Fibroblast of pulmonary artery (primary cell): ENCODE measurements around the gene TNN.

ENCODE experiments used
- DNase-seq: peaks from one replicate; pipeline ENCODE4 v3.0.0-alpha.2; 2010; ENCODE audit warnings: low read depth
- H3K4me3 ChIP-seq: replicated peaks from 2 replicates; pipeline ENCODE4 v1.5.1; 2011; ENCODE audit warnings: low read depth, mild to moderate bottlenecking, control low read depth, low read length, moderate library complexity
- TF ChIP-seq, protein P1 (sequence below): IDR thresholded peaks from 2 replicates; pipeline ENCODE4 v1.5.1; 2011; ENCODE audit warnings: mild to moderate bottlenecking, control low read depth, low read length, inconsistent platforms; ENCODE audit errors: missing control alignments

Gene TNN

DNA sequence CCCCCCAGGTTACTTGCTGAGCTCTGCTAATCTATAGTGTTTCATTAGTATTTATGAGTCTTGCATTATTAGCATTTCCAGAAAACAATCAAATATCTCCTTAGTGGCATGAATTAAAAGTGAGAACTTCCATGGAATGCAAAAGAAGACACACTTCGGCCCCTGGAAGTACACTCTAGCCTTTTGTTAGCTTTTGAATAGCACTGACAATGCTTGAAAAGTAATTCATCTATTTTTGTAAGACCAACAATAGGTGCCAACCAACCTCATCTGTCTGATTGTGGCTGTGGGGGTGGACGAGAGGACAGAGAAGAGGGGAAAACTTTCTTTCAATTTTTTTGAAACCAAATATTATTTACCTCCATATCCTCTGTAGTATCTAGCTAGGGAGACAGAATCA lies 97.1 kb downstream of the TNN start:
- TF ChIP-seq, protein P1, sequence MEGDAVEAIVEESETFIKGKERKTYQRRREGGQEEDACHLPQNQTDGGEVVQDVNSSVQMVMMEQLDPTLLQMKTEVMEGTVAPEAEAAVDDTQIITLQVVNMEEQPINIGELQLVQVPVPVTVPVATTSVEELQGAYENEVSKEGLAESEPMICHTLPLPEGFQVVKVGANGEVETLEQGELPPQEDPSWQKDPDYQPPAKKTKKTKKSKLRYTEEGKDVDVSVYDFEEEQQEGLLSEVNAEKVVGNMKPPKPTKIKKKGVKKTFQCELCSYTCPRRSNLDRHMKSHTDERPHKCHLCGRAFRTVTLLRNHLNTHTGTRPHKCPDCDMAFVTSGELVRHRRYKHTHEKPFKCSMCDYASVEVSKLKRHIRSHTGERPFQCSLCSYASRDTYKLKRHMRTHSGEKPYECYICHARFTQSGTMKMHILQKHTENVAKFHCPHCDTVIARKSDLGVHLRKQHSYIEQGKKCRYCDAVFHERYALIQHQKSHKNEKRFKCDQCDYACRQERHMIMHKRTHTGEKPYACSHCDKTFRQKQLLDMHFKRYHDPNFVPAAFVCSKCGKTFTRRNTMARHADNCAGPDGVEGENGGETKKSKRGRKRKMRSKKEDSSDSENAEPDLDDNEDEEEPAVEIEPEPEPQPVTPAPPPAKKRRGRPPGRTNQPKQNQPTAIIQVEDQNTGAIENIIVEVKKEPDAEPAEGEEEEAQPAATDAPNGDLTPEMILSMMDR, result no peak
- H3K4me3 ChIP-seq, result no peak overlapping the region
- DNase-seq, result no peak

DNA sequence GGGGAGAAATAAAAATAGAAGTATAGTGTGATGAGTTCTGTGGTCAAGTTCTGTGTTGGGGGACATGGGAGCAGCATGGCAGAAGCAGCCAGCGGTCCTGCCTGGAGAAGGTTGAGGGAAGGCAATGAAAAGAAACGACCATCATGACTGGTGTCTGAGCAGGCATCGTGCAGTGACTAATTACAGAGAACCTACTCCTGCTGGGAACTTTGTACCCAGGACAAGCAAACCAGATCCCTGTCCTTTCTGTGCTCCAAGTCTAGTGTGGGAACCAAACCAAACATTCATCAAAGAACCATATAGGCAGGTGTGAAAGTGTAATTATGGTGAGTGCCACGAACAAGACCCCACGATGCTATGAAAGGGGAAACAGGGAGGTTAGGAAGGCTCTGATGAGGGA lies 99.1 kb downstream of the TNN start:
- TF ChIP-seq, protein P1, result no peak
- H3K4me3 ChIP-seq, result no peak overlapping the region
- DNase-seq, result no peak

DNA sequence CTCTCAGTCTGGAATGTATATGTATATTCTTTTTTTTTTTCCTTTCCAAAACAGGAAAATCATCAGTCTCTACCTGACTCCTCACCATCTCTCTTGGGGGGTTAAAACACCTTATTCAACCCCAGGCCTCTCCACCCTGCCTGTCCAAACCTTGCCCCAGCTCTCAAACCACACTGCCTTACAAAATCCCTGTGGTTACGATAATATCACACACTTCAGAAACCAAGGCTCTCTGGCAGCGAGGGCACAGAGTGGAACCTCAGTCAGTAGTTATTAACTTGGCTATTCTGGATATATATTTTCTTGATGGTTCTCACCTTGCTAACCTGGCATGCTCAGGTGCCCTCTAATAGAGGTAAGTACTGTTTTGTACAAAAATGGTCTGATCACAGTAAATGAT lies 100.2 kb downstream of the TNN start:
- TF ChIP-seq, protein P1, result no peak
- DNase-seq, result no peak
- H3K4me3 ChIP-seq, result no peak overlapping the region

DNA sequence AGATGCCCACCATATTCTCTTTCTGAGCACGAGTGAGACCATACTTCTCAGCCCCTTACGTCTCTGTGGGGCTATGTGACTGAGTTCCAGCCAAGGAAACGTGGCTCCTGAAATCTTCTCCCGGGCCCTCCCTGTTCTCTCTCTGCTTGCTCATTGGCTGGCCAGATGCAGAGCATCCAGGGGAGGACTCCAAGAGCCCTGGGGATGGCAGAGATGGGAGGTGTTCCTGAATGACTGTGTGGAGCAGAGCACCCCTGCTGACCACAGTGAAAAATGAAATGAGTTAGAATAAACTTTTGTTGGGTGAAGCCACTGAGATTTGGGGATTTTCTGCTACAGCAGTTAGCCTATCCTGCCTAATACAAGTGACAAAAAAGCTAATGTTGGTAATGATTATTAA lies 101.1 kb downstream of the TNN start:
- DNase-seq, result no peak
- TF ChIP-seq, protein P1, result no peak

DNA sequence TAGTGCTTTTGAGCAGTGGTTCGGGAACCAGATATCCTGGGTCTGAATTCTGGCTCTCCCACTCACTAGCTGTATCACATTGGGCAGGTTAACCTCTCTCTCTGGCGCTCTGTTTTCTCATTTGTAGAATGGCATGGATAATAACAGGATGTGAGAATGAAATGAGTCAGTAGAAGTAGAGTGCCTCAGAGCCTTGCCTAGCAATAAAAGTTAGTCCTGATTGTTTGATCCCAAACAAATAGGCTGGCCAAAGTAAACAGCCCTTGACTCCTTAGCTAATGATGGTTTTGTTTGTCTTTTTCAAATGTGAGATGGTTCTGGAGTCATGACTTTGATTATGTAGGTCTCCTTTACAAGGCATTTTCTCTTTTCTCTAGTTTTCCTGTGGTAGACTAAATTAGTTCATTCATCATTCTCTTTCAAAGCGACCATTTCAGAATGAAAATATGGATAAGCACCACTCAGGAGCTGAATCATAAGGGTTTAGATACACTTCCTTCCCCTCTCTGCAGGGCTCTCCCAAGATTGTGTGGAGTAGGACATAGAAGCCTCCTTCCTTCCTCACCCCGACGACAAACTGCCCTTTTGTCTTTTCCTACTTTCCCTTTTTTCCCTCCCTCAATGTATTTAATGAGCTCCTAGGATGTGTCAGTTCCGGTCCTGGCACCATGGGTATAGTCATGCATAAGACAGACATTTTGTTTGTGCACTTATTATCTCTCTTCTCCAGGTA lies 101.8 kb downstream of the TNN start:
- no peak overlapping the region for H3K4me3 ChIP-seq
- TF ChIP-seq, protein P1, result no peak
- peak; percentile 27 for DNase-seq

More for the DNA sequence above, 101.1 kb downstream of the TNN start:
- no peak overlapping the region for H3K4me3 ChIP-seq

DNA sequence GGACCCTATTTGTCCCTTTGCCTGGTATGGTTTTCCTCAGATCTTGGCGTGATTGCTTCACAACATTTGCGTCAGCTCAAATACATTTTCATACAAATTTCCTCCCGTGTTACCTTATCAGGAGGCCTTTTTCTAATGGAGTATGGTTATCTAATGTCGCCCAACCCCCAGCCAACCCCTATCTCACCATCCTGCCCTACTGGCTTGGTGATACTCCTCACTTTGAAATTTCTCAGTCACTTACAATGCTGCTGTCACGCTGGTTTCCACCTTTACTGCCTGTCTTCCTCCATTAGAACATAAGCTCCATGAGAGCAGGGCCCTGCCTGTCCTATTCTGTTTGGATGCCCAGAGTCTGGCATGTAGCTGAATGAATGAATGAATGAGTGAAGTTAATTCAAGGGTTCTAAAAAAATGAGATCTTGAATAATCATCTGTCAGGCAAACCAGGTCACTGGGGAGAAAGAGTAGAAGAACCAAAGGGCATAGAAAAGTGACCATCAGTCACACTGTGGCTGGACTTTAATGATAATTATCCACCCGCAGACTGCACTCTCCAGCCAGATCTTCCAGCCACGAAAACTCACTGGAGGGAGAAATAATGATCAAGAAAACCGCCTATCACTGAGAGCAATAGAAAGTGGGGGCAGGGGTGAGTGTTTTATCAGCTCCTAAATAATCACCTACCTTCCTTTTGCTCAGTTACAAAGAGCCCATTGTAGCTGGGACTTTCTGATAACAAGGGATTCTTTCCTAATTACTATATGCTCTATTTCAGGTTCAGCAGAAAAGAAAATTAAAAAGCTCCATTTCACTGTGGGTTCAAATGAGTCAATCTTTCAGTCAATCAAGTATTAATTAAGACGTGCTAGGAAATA lies 103.6 kb downstream of the TNN start:
- no peak overlapping the region for H3K4me3 ChIP-seq
- TF ChIP-seq, protein P1, result no peak
- DNase-seq, result no peak
